CD4-positive, alpha-beta T cell treated with Interleukin-4 for 1 hour (primary cell): ENCODE results near the gene EEFSEC.

Experiments
- DNase-seq, 2 donors: peaks; one replicate each; pipeline ENCODE4 v3.0.0-alpha.2; 2020 to 2022

The EEFSEC gene

GRCh38 chr3:128420289-128420688, 267.0 kb downstream of the EEFSEC start:
- no peak for DNase-seq

- DNase-seq, result no peak
Measured at GRCh38 chr3:128420720-128421438, 267.6 kb downstream of the EEFSEC start.

- no peak for DNase-seq
Measured at GRCh38 chr3:128421439-128421836, 268.2 kb downstream of the EEFSEC start.

- no peak for DNase-seq
Measured at GRCh38 chr3:128421966-128422365, 268.7 kb downstream of the EEFSEC start.

- no peak for DNase-seq
Measured at GRCh38 chr3:128422762-128423524, 269.7 kb downstream of the EEFSEC start.

- no peak for DNase-seq
Measured at GRCh38 chr3:128423525-128424147, 270.4 kb downstream of the EEFSEC start.

- no peak for DNase-seq
Measured at GRCh38 chr3:128424508-128425069, 271.3 kb downstream of the EEFSEC start.

- DNase-seq, result no peak
Measured at GRCh38 chr3:128425142-128425845, 272.0 kb downstream of the EEFSEC start.

GRCh38 chr3:128425846-128426127, 272.5 kb downstream of the EEFSEC start:
- DNase-seq, result no peak

- DNase-seq, result peak; percentile 28 to 36
Measured at GRCh38 chr3:128426128-128426921, 273.0 kb downstream of the EEFSEC start.

GRCh38 chr3:128427175-128427857, 274.0 kb downstream of the EEFSEC start:
- DNase-seq, result no peak

- no peak for DNase-seq
Measured at GRCh38 chr3:128427872-128428822, 274.9 kb downstream of the EEFSEC start.

- DNase-seq, result no peak
Measured at GRCh38 chr3:128429275-128429674, 276.0 kb downstream of the EEFSEC start.

- no peak for DNase-seq
Measured at GRCh38 chr3:128429751-128430150, 276.5 kb downstream of the EEFSEC start.

- no peak for DNase-seq
Measured at GRCh38 chr3:128430301-128430700, 277.0 kb downstream of the EEFSEC start.

GRCh38 chr3:128430731-128431130, 277.4 kb downstream of the EEFSEC start:
- DNase-seq, result no peak

- no peak for DNase-seq
Measured at GRCh38 chr3:128431803-128432300, 278.6 kb downstream of the EEFSEC start.

- no peak for DNase-seq
Measured at GRCh38 chr3:128432301-128432970, 279.2 kb downstream of the EEFSEC start.

GRCh38 chr3:128432971-128433836, 279.9 kb downstream of the EEFSEC start:
- DNase-seq, result no peak
